Fibroblast of skin of right quadriceps (primary cell): ENCODE results near the gene SLC16A6.
A peak's percentile ranks its signal among the peaks of the same experiment; 100 is the strongest.
"Not testable (repeated sequence)": the region's sequence is repeated elsewhere in the genome, so short reads cannot be mapped to it uniquely, and the experiment has no call there.

ENCODE experiments used
- DNase-seq: peaks from one replicate; pipeline ENCODE4 v3.0.0-alpha.2; 2013

SLC16A6 gene

DNA sequence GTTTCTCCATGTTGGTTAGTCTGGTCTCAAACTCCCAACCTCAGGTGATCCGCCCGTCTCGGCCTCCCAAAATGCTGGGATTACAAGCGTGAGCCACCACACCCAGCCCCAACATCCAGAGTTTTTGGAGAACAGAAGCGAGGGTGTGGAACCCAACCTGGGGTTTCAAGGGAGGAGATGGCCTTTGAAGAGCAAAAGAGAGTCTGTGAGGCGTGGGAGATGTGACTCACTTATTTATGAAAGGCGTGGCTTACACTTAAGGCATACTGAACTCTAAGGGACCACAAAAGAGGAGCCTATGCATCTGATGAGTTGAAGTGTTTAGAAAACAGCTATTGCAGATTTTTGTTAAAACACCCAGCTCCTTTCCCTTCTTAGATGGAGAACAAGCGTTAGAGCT, 19.2 kb upstream of the SLC16A6 start:
- DNase-seq: no peak

DNA sequence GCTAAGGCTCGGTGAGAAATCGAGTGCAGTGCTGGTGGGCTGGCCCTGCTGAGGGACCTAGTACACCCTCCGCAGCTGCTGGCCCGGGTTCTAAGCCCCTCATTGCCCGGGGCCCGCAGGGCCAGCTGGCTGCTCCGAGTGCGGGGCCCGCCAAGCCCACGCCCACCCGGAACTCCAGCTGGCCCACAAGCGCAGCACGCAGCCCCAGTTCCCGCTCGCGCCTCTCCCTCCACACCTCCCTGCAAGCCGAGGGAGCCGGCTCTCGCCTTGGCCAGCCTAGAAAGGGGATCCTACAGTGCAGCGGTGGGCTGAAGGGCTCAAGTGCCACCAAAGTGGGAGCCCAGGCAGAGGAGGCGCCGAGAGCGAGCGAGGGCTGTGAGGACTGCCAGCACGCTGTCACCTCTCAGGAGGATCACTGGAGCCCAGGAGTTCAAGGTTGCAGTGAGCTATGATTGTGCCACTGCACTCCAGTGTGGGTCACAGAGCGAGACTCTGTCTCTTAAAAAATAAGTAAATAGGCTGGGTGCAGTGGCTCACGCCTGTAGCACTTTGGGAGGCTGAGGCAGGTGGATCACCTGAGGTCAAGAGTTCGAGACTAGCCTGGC, 18.2 kb upstream of the SLC16A6 start:
- DNase-seq: not testable (repeated sequence)

DNA sequence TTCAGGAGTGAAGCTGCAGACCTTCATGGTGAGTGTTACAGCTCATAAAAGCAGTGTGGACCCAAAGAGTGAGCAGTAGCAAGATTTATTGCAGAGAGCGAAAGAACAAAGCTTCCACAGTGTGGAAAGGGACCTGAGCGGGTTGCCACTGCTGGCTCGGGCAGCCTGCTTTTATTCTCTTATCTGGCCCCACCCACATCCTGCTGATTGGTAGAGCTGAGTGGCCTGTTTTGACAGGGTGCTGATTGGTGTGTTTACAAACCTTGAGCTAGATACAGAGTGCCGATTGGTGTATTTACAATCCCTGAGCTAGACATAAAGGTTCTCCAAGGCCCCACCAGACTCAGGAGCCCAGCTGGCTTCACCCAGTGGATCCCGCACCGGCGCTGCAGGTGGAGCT, 17.6 kb upstream of the SLC16A6 start:
- DNase-seq: not testable (repeated sequence)

DNA sequence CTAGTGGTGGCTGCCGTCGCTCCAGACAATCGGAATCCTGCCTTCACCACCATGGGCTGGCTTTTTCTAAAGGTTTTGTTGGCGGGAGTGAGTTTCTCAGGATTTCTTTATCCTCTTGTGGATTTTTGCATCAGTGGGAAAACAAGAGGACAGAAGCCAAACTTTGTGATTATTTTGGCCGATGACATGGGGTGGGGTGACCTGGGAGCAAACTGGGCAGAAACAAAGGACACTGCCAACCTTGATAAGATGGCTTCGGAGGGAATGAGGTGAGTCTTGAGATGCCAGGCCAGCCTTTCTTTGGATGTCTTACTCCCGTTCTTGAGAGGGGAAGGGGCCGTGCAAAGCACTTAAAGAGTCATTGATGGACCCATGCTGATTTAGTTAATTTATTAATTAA, 16.5 kb upstream of the SLC16A6 start:
- DNase-seq: no peak

DNA sequence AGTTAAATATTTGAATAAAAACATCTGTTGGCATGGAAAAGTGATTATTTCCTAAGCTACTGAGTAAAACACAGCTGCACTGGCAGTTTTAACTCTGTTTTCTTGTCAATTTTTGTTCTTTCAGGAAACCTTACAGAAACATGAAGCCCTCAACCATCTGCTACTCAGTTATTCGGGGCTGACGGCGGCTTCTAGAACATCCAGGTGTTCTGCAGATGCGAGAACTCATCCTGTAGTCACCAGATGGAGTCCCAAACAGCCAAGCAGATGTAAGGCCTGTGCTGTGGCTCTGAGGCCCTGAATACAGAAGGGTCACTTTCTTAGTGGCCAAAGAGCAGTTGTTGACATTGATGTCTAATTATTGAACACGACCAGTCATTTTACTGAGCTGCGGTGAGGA, 15.9 kb upstream of the SLC16A6 start:
- no peak for DNase-seq

DNA sequence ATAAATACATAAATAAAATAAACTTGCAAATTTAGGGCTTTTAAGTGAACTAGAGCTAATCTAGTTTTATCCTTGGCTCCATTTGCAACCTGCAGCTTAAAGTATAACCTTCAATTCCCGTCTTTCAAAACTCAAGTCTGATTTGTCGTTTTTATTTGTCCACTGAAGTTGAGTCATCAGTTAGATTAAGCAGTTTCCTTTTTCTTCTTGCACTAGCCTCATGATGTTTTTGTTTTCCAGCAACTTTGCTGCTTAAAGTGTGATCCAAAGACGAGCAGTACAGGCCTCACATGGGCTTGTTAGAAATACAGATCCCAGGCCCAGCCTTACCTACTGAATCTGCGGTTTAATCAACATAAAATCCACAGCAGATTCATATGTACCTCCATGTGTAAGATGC, 14.2 kb upstream of the SLC16A6 start:
- no peak for DNase-seq

DNA sequence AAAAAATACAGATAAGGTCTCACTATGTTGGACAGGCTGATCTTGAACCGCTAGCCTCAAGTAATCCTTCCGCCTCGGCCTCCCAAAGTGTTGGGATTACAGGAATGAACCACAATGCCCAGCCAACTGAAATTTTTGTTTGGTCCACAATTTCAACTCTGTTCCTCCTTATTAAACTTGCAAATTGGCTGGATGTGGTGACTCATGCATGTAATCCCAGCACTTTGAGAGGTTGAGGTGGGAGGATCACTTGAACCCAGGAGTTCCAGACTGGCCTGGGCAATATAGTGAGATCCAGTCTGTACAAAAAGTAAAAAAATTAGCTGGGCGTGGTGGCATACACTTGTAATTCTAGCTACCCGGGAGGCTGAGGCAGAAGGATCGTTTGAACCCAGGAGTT, 13.8 kb upstream of the SLC16A6 start:
- no peak for DNase-seq

DNA sequence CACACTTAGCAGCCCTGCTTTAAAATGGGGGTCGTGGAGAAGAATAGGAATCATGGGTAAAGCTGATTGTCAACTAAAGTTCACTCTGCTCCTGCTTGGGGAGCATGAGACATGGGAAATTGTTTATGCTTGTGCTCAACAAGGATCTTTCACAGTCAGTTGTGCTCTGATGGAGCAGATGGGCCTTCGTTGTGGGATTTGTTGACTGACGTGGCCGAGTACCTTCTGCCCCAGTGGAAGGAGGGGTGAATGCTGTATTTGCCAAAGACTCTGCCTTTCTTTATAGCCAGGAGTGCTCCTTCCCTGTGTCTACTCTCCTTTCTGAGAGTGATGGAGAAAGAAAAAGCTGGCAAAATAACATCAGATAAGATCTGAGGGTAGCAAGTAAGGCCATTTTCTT, 11.7 kb upstream of the SLC16A6 start:
- no peak for DNase-seq

DNA sequence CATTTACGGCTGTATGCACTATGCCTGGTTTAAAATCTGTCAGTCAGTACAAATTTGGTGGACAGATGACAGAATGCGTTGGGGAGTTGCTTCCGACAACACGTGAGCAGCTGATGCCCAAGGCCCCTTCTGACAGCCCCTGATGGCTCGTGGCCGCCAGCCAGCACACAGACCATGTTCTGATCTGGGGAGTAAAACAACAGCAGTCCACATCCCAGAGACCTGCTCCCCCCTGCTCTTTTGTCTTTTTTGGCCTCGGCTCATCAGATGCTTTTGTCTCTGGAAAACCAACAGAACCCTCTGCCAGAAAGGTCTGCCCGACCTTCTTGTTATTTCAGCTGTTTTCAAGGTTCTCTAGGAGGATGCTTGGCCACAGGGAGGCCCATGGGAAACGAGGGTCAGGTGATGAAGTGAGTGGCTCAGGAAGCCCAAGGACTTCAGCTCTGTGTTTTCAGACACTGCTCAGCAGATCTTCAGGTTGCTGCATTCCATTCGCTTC, 11.2 kb upstream of the SLC16A6 start:
- no peak for DNase-seq

DNA sequence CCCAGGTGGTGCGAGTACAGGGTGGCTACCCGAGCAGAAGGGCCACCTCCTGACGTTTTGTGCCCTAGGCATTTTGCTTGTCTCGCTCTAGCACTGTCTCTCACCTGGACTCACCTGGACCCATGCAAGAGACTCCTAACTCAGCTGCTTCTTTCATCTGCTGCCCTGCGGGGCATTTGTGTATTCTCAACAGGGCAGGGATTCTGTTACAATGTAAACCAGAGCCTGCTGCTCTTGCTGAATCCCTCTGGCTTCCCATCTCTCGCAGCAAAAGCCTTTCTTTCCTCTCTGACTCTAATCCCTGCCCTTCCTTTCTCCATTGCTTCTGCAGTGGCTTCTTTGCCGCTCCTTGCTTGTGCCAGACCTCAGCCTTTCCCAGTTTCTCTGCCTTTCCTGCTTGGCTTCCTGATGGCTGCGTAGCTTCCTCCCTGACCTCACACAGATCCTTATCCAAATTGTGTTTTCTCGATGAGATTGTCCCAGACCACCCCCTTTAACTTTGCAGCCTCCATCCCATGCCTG, 10.6 kb upstream of the SLC16A6 start:
- DNase-seq: no peak

DNA sequence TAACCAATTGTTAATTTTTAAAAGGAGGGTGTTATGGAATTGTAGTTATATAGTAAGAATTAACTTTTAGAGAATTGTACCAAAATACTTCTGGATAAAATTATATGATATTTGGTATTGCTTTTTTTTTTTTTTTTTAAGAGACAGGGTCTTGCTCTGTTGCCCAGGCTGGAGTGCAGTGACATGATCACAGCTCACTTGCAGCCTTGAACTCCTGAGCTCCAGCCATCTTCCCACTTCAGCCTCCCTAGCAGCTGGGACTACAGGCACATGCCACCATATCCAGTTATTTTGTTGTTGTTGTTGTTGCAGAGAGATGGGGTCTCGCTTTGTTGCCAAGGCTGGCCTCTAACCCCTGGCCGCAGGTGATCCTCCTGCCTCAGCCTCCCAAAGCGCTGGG, 8.9 kb upstream of the SLC16A6 start:
- DNase-seq: no peak

DNA sequence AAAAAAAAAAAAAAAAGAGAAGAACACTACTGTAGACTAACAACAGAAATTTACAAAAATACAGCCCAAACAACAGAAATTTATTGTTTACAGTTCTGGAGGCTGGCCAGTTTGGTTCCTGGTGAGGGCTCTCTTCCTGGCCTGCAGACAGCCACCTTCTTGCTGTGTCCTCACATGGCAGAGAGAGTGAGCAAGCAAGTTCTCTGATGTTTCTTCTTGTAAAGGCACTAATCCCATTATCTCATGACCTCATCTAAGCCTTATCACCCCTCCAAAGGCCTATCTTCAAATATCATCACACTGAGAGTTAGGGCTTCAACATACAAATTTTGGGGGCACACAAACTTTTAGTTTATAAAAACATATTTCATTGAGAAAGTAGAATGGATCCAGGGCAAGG, 7.7 kb upstream of the SLC16A6 start:
- no peak for DNase-seq

DNA sequence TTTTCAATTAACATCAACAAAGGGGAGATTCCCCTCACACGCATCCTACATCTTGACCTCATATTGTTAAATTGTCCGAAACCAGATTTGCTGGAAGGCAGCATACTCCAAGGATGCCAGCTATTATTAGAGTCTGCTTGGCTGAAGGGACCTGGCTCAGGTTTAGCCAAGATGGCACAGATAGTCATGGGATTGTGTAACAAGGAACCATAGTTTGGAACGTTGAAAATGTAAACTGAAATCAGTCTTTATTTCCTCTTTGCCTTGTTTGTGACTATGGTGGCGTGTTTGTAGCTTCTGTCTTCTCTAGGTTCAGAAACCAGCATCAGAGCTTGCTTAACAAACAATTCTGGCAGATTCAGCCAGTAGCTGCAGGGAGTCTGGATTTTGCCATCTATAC, 6.3 kb upstream of the SLC16A6 start:
- no peak for DNase-seq

DNA sequence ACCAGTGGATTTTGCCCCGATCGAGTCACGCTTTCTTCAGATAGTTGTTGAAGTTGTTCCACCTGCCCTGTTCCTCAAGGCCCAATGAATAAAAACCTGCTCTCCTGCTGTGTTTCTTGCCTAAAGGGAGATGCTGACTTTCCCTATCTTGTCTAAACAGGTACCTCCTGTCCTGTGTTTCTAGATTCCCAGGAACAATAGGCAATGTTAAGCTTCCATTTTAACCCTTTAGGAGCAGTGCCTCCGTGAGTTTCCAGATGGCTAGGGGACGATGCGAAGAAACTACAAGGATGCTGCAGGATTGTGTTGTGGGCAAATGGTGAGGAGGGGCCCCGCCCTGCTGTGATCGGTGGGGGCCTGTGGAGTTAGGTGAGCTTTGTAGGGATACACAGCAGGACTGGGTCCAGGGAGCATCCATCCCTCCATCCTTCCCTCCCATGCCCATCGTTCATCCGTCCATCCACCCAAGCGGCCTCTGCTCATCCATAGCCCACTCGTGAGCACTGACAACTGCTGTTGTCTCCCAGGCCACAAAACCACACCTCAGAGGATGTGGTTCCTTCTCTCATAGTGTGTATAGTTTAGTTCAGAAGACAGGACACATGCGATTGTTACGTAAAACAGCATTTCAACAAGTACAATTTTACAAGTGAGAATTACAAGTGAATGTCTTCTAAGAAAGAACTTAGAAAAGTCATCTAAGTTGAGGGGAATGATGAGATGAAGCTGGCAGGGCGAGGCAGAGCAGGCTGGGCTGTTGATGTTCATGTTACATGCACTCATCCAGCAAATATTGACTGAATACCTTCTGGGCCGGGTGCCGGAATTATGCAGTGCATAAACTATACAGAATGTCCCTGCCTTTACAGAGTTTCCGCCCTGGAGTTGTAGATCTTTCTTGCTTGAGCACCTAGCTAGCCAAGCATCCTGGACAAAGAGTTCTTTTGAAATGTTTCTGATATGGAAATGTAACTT, 5.6 kb upstream of the SLC16A6 start:
- no peak for DNase-seq

DNA sequence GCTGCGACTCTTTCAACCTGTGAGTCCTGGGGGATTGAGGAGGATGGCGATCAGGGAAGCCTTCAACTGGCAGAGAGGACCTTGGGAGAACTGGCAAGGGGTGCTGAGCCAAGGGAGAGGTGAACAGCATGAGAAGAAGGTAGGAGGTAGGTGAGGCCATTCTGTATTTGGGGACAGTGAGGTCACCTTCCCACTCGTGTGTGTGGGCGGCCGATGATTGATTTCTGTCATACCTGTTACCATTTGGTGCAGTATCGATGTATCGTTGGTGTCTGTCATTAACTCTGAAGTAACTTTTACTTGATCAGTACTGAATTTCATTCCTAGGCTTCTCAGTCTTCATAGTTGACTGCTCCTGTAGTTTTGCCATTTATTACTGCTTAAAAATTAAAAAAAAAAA, 4.2 kb upstream of the SLC16A6 start:
- no peak for DNase-seq

DNA sequence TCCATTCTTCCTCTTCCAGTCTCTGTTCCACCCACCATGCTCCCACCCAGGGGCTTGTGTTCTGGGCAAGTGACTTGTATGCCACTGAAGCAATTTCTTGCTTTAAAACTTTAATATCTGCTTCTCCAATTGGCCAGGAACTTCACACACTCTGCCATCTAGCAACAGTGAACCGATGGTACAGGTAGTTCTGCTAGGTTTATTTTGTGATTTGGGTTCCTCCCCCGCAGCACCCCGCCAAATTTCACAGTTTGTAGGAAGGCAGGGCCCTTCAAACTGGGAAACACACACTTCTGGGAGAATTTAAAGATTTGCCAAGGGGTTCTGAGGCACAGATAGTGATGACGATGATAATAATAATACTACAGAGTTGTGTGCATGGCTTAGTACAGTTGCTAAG, 3.7 kb upstream of the SLC16A6 start:
- no peak for DNase-seq

DNA sequence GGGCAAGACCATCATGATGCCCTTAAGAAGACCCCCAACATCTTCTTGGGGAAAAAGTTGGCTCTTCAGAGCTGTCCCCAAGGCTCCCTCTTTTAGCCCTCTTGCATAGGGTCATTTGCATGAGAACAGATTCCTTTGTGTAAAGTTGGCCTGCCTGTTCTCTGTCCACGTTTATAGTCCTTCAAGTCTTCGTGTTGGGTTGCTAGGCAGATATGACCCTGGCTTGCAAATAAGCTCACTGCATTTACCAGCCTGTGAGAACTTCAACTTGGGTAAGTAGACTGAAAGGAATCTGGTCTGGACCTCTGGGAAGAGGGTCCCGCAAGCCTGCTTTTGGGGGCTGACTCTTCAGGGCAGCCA, 3.2 kb upstream of the SLC16A6 start:
- no peak for DNase-seq

DNA sequence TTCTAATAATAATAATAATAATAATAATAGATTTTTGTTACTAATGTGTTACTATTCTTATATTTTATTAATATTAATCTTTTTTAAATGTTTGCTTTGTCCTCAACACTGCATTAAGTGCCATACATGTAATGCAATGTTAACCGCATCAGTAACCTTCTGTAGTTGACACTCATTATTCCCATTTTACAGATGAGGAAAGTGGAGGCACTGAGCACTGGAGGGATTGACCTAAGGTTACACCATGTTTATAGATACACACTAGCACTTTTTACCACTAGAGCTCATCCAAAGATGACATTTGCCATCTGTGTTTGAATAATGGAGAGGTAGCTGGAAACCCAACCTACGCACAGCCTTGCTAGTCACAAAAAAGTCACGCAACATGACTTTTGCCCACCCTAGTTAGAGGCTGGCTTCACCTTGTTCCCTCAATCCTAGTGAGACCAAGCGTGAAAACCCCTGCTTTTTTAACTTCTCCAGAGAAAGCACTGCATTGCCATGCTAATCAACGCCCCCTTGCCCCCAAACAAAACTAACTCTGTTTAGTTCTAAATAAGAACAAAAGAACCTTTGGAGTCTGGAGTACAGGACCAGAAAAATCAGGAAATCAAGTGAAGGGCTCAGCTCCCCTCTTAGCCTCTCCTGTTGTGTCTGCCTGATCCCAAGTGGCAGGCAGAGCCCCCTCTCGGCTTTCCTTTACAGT, 2.7 kb upstream of the SLC16A6 start:
- DNase-seq: no peak

DNA sequence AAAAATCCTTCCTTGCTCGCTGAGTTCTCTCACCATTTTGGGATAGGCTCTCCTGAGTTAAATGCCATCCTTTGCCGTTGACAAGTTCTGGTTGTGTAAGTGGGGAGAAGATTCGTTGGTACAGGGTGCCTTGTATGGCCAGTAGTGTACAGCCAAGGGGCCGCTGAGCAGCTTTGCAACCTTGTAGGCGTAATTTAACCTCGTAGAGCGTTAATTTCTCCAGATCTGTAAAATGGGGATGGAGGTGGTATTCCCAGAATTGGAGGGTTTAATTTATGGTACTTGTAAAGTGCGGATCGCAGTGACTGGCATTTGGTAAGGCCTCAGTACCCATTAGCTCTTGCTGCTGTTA, 1.7 kb upstream of the SLC16A6 start:
- DNase-seq: no peak

DNA sequence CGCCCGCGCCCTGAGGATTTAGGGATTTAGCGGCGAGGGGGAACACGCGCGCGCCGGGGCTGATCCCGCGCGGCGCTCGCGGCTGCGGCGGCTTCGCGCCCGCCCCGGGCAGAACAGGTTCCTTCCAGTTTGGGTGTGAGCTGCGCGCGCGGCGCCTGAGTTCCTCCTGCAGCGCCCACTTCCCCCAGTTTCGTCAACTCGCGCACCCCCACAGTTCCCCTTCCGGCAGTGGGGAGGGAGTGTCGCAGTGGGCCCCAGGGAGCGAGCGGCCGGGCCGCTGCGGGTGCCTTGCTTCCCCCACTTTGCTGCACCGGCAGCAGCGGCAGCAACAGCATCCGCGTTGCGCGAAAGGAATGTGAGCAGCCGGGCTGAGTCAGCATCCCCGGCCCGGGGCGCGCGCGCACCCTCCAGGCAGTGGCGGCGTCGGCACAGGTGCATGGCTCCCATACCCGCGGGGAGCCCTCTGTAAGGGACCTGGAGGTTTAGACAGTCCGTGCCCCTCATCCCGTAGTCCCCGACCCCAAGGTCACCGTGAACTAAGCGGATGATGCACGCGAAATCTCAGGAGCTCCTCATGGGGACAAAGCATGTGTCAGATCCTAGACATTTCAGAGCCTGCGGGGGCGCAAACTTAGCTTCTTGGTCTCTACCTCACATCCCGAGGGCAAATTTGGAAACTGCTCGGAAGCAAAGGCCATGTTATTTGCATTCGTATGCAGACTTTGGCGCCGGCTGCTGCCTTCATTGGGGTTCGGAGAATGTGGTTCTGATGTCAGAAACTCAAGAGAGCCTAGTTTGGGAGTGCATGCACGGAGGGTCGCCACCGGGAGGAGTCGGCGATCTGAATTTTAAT, 1.1 kb upstream of the SLC16A6 start:
- peak; percentile 56 for DNase-seq

DNA sequence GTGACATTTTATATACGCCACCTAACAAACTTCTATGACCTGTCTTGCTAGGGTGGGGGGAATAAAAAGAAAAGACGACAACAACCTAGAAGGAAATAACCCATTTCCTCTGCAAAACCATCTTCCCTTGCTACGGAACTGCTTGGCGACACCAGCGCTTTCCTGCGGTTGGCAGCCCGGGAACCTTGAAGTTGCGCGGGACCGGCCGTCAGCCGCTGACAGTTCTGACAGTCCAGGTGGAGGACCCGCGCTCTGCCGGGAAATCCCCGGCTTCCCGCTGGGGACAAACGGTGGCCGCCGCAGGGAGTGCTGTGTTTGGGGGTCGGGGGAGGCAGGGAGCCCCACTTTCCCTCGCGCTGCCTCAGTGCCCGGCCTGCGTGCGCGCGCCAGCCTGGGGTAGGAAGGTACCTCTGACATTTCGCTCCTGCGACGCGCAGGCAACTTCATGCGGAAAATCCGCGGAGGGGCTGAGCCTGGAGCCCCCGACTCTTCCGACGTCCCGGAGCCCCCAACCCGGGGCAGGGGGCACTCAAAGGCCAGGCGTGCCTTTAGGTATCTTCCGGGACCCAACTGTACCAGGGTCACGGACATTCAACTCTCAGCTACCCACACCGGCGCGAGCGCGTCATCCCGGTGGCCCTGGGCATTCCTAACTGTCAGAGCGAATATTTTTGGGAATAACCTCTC, 516 bp downstream of the SLC16A6 start:
- no peak for DNase-seq

DNA sequence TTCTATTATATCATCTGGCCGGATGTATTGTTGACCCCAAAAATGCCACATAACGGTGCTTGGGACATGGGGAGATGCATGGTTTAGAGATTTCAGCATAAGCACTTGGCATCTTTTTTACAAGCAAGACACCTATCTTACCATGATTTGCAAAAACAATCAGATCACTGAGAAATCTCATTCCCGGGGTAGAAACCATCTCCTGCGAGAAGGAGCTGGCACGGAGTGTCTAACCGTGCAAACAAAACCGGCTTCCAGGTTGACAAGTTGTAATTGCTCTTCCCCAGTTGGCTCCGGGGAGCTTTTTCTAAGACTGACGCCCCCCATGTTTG, 1.0 kb downstream of the SLC16A6 start:
- DNase-seq: no peak
